OCI-LY3 (cell line): ENCODE measurements around the gene PANX2.
"Not testable (repeated sequence)": the region's sequence is repeated elsewhere in the genome, so short reads cannot be mapped to it uniquely, and the experiment has no call there.

ENCODE experiments used
- CTCF ChIP-seq: fragments of 200-600, 300-600 bp; sonication (generic); IDR thresholded peaks from 2 replicates; pipeline ENCODE4 v1.5.1; 2014; ENCODE audit warnings: antibody characterized with exemption, low read length, low read depth
- EZH2phosphoT487 ChIP-seq: fragments of 200-600 bp; shearing (Covaris generic); IDR thresholded peaks from 2 replicates; pipeline ENCODE4 v1.6.1; 2018; ENCODE audit warnings: antibody characterized with exemption, mixed run types, low read depth

- TF ChIP-seq CTCF, EZH2phosphoT487: not testable (repeated sequence)
Measured at GRCh38 chr22:50137277-50137676, 33.3 kb upstream of the PANX2 start.
